GM19455 (cell line): ENCODE measurements around the gene NECTIN1.

ENCODE experiments used
- ATAC-seq: cut with Tn5 transposase; IDR thresholded peaks from one replicate; pipeline ENCODE4 v1.9.1; 2021; ENCODE audit not compliant: unreplicated experiment

NECTIN1 gene

DNA sequence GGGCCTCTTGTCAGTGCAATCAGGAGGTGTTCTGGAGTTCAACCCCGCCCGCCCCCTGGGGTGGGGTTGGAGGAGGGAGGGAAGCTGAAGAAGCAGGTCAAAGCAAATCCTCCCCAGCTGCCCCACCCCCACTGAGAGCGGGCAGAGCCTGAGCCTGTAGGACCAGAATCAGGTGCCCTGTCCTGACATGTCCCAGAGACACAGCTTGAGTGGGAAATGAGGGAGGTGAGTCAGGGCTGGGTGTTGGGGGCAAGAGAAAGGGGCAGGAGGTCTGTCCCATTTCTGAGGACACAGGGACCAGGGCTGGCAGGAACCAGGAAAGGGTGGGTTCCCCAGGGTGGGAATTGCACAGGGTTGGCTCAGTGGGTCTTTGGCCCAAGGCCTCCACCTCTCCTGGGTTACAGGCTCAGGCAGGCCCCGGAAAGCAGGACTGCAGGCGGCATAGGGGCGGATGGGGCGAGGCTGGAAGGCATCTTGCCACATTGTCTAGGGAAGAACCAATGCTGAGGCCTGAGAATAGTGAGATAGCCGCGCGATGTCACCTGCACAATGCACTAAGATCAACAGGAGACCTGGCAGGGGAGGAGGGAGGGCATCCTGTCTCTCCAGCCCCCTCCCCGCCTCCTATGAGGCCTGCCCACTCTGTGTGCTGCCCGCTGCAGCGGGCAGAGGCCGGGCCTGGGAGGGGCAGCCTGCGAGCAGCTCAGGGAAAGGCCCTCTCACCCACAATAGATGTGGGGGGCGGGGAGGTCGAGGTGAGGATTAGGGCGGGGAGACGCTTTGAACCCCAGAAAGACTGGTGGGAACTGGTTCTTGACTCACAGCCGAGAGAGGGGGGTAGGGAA lies 32.4 kb downstream of the NECTIN1 start:
- ATAC-seq = no peak

DNA sequence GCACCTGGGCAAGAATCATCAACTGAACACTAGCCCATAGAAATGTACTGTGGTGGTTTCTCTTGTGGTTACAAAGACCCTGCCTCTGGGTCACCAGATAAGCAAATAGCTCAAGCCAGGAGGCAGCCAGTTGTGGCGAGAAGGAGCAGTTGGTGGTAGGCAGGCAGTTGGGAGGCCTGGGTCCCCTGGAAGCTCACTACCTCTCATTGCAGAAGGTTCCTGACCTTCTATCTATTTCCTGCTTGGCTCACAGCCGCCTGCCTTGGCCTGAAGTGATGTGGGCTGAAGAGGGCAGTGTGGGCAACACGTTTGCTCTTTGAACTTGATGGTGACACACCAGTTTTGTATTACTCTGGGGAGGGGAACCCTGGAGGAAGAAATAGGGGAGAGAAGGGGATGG lies 34.7 kb downstream of the NECTIN1 start:
- ATAC-seq = no peak

DNA sequence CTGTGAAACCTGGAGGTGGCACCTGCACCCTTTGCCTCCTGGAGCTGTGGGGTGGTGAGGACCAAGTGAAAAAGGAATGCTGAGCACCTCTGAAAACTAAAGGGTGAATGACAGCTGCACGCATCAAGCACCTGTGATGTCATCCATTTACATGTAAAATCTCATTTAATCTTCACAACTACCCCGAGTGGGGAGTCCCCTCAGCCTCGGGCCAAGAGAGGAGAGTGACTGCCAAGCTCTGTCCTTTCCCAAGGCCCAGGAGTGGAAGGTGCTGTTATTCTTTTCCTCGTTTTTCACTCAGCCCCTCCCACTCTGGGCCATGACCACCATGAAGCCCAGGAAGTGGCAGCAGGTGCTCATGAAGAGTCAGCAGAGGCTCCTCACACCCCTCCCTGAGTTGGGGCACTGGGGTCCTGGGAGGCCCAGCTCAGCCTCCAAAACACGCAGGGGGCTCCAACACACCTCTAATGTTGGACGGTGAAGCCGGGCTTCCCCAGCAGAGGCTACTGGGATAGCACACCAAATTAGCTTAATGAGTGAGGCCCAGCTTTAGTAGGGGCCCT lies 35.7 kb downstream of the NECTIN1 start:
- no peak for ATAC-seq

DNA sequence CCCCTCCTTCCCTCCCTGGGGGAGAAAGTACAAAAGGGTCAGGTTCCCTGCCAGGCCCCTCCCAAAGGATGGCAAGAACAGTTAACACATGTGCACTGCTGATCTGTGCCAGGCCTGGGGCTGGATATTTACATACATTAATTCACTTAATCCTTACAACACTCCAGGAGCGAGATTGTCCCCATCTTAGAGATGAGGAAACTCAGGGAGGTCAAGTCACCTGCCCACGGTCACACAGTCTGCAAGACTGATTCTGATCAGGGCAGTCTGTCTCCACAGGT lies 36.5 kb downstream of the NECTIN1 start:
- ATAC-seq = no peak

DNA sequence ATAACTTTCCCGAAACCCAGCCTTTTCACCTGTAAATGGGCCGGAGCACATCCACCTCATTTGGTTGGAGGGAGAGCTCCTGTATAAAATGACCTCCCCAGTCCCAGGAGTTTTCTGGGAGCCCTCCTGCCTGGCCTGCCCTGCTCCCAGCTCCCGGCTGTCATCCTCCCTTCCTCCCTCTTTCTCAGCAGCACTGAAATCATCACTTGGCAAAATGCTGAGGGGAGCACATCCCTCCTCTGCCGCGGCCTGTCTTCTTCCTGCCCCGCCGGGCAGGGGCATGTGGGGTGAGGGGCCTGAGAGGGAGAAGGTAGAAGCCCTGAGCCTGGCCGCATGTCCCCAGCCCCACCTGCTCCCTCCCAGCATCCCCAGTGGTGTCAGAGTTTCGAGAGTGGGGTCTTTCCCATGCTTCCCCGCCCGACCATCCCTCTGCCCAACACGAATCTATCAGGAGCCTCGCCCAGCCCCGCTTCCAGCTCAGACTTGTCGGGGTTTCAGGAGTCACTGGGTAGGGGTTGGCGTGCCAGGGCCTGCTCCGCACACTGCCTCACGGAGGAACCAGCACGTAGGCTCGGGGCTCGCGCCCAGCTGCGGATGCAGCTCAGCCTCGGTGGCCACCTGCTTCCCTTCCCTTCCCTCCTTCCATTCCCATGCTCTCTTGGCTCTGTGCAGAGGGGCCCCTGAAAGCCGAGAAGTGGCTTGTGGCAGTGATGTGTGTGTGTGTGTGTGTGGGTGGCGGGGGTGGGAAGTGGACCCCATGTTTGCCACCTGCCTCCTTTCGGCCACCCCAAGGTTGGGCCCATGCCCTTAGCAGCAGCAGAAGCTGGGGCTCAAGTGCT lies 37.1 kb downstream of the NECTIN1 start:
- no peak for ATAC-seq

DNA sequence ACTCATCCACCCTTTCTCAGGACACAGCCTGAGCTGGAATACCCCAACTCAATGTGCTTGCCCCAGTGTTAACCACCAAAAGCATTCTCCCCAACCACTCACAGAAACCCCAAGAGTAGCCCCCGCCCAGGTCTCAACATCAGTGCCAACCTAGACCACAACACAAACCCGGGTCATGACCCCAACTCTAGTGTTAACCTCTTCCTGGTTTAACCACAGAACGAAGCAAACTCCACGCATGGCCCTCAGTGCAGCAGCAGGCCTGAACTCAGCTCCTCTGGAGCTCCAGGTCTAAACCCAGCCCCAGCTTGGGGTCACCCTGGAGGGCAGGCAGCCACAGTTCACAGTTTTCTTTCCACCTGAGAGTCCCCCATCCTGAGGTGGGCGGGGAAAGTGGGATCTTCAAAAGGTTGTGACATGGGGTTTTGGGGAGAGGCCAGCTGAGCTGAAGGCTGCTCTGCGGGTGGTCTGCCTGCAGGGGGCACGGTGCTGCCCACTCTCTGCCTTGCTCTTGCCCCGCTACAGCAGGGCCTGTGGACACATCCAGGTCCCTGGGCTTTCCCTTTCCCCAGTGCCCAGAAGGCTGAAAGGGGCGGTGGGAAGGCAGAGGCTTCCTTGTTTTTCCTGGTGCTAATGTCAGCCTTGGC lies 37.9 kb downstream of the NECTIN1 start:
- ATAC-seq = no peak

DNA sequence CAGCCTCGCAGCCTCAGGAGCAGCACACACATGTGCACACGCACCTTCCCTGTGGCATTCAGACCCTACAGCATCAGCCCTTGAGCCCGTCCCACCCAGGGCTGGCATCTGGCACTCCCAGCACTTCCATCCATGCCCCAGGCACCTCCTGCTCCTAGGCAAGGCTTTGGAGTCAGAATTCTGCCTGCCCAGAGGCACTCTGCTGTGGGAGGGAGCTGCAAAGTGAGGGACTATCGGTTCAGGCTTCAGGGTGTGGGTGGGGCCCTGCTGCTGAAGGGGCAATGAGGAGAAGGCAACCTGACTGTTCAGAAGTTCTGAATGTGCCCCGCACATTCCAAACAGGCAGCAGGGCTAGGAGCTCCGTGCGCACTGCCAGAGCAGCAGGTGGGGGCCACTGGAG lies 39.7 kb downstream of the NECTIN1 start:
- ATAC-seq = no peak

DNA sequence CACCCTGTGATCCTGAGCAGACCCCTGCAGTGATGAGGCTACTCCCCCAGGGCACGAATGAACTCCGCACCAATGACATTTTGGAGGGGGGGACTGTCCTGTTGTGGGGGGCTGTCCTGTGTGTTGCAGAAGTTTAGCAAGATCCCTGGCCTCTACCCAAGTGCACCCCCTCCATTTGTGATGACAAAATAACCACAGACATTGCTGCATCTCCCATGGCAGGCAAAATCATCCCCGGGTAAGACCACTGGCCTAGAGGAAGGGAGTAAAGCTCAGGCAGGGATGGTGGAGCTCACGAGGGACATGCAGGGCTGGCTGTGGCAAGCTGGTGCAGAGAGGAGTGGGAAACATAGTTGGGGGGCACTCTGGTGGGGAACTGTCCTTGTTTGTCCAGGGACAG lies 40.6 kb downstream of the NECTIN1 start:
- ATAC-seq = no peak

DNA sequence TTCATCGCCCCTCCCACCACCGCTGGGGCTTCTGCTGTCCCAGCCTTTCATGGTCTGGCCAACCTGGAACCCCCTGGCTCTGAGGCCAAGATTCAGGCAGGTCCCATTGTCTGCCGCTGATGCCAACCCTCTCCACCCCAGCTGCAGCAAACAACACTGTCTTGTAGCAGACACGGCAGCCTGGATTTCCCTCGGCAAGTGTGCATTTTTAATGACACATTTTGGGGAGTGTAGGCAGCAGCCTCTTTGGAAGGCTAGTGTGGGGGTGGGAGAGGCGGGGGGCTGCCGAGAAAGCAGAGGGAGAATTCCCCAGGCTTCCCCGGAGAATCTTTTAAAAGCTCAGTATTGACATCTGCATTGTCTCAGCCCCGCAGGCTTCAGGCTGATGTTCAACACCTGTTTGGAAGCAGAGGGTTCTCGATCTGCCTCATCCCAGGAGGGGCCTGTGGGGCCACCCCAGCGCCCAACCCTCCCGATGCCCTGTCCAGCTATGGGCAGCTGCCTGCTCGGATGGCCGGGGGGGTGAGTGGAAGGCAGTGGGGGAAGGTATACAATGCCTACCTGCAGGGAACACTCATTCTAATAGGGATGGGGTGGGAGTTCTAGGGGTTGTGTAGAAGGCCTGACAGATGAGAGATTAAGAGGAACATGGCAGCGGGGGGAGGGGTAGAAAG lies 41.5 kb downstream of the NECTIN1 start:
- no peak for ATAC-seq

DNA sequence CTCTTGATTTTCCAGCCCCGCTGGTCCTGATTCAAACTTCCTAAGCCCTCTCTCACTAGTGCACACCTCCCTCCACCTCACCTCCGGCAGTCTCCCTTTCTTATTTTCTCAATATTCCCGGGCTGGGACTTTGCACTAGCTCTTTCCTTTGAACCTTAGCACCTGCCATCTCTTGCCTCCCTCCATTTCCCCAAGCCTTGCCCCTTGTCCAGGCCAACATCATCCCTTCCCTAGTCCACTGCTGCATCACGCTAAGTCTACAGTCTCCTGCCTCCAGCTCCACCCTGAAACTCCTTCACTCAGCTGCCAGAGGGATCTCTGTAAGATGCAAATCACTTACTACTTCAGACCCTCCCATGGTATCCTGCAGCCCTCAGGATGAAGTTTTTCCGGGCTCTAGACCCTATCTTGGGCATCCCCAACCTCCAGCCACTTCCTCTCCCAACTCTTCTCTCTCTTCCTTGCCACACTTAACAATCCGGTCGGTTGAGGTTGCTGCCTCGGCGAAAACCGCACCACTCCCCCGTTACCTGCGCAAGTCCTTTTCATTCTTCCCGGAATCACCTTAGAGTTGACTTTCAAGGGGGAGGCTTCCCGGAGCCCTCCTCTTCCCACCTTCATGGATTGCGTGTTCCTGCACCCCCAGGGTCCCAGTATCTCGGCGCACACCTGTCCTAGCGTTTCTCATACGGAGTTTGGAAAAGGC lies 42.7 kb downstream of the NECTIN1 start:
- ATAC-seq = no peak

DNA sequence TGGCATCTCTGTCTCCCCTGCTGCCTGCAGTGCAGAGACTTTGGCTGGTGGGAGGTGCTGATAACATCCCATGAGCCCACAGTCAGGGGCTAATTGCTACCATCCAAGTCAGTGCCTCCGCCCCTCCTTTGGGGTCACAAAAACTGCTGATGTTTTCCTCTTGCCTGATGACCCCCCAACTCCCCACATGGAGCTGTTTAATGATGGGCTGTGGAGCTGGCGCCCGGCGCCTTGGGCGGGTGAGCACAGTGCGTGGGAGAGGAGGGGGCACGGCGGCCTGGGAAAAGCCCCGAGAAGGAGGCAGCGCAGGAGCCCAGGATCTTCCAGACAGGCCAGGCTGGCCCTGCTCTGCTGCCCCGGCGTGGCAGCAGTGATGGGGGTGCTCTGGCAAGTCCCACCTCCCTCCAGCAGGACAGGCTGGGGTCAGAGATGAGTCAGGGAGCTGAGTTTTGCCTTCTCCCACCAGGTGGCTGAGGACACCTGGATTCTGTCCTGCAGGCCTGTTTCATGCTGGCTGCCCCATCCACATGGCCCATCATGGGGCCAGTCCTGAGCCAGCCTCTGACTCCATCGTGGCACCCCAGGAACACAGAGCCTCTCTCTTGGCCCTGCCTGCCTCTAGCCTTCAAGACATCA lies 43.8 kb downstream of the NECTIN1 start:
- no peak for ATAC-seq

DNA sequence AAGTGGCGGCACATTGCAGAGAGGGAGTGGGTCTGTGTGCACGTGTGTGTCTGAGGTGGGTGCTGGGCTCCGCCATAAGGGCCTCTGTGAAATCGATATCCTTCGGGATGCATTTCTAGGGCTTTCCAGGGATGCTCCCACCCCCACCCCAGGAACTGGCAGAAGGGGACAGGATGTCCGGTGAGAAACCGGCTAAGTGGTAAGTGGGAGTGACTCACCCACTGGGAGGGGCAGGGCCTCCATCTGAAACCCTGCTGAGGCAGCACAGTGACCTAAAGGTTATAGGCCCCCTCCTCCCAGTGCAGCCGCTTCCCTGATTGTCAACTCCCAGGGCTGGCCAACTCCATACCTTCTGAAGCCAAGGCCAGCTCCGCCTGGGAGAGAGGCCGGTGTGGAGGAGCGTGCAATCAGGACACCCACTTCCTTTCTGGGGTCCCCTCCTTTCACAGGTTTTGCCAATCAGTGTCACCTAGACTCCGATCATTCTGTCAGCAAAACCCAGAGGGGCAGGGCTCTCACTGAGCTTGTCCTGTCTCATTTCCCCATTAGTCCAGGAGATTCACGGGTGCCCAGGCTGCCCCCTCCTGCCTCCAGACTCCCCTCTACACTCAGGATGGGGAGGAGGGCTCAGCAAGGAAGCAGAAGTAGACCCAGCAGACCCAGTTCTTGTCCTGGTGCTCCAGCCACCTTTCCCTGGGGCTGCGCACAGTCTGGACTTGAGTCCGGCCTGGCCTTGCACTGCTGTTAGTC lies 44.5 kb downstream of the NECTIN1 start:
- no peak for ATAC-seq

DNA sequence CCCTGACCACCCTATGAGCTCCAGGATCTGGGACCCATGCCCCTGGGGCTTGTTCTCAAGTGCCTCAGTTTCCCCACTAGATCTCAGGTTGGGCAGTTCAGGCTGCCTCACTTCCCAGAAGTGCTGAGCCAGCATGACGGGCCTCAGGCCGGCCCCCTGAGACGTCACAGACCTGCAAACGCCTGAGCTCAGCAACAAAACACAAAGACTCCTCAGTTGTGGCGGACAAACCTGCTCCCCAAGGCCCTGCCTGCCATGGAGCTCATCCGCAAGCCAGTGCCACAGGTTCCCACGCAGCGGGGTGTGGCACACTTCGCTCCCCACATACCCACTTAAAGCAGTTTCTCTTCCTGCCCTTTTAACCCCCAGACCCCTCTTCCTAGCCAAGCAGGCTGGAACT lies 45.2 kb downstream of the NECTIN1 start:
- no peak for ATAC-seq

DNA sequence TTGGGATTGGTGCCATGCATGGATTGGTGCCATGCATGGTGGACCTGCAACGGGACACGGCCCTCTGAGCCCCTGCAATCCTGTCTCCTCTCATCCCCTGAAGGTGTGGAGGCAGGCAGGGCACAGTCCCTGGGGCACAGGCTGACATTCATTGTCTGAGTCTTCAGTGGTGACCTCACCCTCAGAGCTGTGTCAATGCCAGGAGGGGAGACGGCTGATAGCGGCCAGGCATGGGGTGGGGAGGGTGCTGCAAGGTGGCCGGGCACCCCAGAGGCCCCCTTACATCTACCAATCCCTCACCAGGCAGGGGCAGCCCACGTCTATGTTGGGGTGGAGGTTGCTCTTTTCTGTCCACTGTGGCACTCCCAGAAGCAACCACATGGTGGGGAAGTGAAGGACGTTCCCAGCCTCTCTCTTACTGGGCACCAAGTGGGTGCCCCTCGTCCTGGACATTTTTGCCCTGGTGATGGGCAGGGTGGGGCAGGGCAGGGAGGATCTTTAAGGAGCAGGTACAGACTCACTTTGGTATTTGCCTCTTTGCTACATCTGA lies 47.6 kb downstream of the NECTIN1 start:
- no peak for ATAC-seq

DNA sequence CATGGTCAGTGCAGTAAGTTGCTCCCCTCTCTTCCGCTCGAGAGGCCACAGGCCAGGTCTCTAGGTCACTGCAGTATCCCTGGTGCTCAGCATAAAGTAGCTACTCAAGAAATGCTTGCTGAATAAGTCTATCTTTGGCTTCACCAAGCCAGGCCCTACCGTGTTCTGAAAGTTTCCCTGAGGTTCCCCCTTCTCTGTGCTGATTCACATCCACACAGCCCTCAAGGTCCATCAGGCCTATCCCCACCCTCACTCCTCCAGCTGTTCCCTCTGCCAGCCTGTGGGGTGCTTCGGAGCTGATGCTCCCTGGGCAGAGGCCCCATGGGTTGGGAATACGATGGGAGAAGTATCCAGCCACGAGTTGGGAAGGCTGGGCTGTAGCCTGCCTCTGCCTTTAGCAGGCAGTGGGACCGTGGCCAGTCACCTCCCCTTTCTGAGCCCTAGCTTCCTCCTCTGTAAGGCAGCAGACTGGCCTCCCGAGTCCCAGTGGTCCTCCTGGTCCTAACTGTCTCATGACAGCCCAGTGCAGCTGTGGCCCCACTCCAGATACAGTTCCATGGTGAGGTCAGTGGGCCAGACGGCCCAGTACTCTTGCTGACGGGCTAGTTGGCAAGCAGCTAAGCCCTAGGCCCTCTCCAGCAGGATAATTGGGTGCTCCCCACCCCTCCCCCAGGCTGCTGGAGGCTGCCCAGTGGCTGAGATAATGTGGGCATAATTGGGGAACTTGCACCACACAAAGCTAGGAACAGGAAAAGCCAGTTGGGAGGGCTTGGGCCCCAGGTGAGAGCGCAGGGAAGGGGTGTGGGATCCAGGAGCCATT lies 48.2 kb downstream of the NECTIN1 start:
- no peak for ATAC-seq

DNA sequence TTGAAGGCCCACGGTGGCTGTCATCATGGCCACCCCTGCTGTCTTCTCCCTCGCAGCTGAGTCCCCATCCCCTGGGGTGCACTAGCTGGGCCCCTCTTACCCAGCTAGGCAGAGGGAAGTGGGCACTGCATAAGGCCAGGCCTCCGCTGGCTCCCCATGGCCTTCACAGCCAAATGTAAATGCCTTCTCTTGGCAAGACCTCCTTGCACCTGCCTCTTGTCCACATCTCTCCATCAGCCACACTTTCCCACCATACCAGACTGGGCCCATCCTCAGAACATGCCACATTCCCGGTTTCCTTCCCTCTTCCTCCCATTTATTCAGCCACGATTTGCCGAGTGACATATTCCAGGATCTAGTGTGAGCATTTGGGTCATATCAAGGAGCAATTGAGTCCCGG lies 49.7 kb downstream of the NECTIN1 start:
- ATAC-seq = no peak

DNA sequence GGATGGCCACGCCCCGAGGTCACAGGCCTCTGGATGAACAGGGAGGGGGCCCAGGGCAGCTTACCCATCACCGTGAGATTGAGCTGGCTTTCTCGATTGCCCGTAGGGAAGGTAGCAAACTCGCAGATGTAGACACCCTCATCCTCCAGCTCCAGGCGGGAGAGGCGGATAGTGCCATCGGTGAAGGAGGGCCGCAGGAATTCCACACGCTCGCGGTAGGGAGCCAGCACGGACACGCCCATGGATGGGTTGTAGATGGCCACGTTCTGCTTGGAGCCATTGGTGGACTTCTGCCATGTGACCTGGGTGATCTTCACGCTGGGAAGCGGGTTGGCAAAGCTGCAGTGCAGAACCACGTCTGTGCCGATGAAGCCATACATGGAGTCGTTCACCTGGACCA lies 50.6 kb downstream of the NECTIN1 start:
- no peak for ATAC-seq

DNA sequence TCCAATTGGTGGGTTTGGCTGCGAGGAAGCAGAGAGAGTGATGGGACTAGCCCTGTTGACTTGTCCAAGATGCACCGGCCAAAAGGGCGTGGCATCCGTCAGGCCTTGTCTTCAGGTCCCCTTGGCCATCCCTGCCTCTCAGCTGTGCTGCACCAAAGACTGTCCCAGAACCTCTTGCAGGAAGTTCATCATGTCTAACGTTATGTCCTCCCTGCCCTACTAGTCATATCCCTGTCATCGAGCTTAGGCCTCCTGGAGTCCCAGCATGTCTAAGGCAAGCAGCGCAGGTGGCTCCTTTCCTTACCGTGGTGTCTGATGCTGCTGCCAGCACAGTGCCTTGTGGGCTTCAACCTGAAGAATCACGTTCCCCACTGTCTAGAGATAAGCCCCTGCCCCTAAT lies 51.2 kb downstream of the NECTIN1 start:
- ATAC-seq = no peak
